ENCODE measurements around the gene RNF123. TPM values are rescaled to one million over a fixed set of nuclear protein-coding genes. Genes with fewer than 3 reads are reported as not detected.

RNF123 gene
- total RNA-seq, 4 donors from 2014 or later: 14.7 to 23.7 (median 19.7) TPM

DNA sequence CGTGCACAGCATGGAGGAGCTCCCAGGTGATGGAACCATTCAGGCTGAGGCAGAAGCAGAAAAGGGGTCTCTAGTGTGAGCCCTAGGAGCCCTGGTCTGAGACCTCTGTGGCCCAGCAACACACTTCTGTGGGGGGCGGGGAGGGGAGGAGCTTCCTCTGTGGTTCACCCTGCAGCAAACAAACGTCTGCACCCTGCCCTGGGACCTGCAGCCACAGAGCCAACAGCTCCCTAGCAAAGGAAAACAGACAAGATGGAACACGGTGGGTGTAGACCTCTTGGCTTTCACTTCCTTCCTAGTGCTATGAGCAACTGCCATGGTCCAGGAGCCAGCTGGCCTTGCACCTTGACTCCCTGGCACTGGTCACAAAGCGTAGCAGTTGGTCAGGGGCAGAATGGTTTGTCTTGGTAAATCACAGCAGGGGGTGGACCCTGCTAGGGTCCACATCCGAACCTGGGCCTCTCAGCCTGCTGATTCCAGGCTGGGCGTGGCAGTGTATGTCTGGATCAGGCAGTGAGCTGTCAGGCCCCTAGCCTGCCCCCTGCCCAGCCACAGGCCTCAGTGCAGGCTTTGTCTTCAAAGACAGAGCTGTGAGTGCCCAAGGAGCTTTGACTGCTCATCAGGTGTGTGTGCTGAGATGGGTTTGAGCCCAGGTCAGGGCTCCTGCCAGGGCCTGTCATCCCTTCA is 23.4 kb downstream of the RNF123 start:
- TF ChIP-seq, protein P1, sequence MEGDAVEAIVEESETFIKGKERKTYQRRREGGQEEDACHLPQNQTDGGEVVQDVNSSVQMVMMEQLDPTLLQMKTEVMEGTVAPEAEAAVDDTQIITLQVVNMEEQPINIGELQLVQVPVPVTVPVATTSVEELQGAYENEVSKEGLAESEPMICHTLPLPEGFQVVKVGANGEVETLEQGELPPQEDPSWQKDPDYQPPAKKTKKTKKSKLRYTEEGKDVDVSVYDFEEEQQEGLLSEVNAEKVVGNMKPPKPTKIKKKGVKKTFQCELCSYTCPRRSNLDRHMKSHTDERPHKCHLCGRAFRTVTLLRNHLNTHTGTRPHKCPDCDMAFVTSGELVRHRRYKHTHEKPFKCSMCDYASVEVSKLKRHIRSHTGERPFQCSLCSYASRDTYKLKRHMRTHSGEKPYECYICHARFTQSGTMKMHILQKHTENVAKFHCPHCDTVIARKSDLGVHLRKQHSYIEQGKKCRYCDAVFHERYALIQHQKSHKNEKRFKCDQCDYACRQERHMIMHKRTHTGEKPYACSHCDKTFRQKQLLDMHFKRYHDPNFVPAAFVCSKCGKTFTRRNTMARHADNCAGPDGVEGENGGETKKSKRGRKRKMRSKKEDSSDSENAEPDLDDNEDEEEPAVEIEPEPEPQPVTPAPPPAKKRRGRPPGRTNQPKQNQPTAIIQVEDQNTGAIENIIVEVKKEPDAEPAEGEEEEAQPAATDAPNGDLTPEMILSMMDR (IDR thresholded peaks at IDR 0.05; ENCODE audit: low read depth): no peak

DNA sequence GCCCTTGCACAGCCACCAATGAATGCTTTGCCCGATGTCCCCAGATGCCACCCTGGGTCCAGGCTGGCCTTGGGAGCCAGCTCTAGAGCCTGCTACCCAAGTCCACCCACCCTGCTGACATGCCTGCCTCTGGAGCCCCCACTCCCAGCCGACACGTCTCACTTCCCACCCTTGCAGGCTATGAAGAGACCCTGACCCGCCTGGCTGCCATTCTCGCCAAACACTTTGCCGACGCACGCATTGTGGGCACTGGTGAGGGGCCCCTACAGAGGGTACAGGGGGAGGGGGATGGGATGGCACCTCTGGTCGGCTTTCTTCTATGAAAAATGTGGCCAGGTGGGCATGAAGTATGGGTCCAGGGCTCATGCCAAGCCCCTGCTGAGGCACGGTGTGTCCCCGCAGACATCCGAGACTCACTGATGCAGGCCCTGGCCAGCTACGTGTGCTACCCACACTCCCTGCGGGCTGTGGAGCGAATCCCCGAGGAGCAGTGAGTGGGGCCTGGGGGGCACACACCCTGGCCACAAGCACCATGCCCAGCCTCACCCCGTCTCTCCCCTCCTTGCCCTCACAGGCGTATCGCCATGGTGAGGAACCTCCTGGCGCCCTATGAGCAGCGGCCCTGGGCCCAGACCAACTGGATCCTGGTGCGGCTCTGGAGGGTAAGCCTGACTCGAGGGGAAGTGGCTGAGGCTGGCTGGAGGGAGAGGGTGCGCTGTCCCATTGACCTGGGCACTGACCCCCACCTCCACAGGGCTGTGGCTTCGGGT is 24.2 kb downstream of the RNF123 start:
- TF ChIP-seq, protein P1 (IDR thresholded peaks at IDR 0.05; ENCODE audit: low read depth): no peak

DNA sequence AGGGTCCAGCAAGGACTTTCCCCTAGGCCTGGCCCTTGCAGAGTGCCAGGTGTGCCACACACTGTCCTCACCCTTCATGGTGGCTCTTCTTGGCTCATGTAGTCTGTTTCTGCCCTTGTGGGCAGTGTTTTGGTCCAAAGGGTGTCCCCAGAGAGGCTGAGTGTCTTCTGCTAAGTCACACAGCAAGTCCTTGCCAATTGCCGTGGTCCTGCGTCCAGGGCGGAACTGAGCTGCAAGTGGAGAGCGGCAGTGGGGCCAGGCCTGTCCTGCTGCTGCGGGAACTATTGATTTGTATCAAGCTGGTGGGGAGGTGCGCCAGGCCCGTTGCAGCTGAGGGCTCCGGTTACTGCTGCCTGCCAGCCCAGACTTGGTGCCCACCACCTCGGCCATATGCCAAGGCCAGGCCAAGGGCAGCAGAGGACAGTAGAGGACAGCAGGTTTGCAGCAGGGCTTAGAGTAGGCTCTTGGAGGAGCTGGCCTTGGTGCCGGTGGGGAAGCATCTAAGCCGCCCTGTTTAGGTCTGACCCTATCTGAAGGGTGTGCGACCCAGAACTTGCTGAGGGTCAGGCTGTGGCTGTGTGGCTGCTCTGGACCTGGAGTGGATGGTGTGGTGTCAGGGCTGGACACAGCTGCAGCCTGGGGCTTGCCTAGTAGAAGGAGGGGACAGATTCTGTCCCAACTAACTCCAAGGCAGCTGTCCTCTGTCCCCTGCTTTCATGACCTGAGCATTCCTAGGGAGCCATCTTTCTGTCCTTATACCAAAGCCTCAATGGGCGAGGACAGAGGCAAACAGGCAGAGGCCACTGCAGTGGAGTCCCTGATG is 25.6 kb downstream of the RNF123 start:
- TF ChIP-seq, protein P1 (IDR thresholded peaks at IDR 0.05; ENCODE audit: low read depth): no peak

DNA sequence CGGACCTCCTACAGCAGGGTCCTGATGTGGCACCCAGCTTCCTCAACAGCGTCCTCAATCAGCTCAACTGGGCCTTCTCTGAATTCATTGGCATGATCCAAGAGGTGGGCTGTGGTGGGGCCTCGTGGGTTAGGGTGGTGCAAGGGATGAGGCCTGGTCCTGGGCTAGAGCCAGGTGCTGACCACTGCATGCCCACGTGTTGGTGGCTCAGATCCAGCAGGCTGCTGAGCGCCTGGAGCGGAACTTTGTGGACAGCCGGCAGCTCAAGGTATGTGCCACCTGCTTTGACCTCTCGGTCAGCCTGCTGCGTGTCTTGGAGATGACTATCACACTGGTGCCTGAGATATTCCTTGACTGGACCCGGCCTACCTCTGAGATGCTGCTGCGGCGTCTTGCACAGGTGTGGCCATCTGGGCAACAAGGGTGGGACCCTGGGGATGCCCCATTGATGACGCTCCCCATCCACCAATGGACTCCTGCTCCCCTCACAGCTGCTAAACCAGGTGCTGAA is 26.3 kb downstream of the RNF123 start:
- TF ChIP-seq, protein P1 (IDR thresholded peaks at IDR 0.05; ENCODE audit: low read depth): no peak

DNA sequence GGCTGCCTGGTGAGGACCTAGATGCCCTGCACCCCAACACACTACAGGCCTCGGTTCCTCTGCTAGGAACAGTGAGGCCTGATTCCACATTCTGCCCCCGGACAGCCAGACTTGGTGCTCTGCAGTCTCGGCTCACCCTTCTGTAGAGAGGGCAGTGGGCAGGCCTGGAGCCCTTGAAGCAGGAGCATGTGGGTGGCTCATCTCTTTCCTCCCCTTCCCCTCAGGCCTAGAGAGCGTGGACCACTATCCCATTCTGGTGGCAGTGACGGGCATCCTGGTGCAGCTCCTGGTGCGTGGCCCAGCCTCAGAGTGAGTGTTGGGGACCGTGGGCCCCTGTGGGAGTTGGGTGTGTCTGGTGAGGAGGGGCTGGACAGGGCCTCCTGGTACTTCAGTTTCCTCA is 26.8 kb downstream of the RNF123 start:
- TF ChIP-seq, protein P1 (IDR thresholded peaks at IDR 0.05; ENCODE audit: low read depth): no peak

DNA sequence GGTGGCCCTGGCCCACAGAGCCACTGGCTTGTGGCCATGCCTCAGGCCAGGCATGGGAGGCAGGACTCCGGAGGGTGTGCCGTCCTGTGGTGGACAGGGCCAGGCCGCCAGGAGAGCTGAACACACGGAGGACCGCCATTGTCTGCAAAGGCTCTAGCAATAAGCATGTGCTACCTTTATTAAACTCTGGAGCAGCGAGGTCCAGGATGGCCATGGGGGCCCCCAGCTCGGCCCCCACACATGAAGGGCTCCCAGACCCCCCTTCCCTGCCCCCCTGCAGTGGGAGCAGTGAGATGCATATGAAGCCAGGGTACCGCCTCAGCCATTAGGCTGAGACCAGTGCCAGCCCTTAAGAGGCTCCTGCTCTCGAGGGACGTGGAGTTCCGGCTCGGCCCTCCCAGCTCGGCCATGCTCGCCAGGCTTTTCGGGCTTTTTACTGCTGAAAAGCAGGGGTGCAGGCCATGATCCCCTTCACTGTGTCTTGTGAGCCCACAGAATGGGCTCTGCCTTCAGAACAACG is 27.4 kb downstream of the RNF123 start:
- TF ChIP-seq, protein P1 (IDR thresholded peaks at IDR 0.05; ENCODE audit: low read depth): no peak
